H1 (cell line): ENCODE data around the gene DRAXIN. TPM values are rescaled to one million over a fixed set of nuclear protein-coding genes. Genes with fewer than 3 reads are reported as not detected.

Experiments
- CTCF ChIA-PET: fragments of 300-600 bp; sonication (Branson Sonifier 250); formaldehyde crosslinking; loops from one replicate; lab custom pipeline; 2021; ENCODE audit not compliant: partially characterized antibody; lab: Charles Lee
- POLR2A ChIA-PET: fragments of 300-600 bp; sonication (Branson Sonifier 250); formaldehyde crosslinking; loops from one replicate; lab custom pipeline; 2021; ENCODE audit warnings: inconsistent platforms; ENCODE audit not compliant: partially characterized antibody; lab: Charles Lee
- DNase-seq, 2 experiments: peaks; one replicate each; pipeline versions ENCODE4 v3.0.0 to v3.0.0-alpha.2; 2010 to 2022; ENCODE audit warnings: low spot score in 2 of 2, low read depth in 1 of 2, mixed read lengths in 1 of 2
- FAIRE-seq: peaks from 2 replicates; lab custom pipeline; 2011; peaks lifted over from hg19 to GRCh38; lab: Jason Lieb, UNC
- H2AFZ ChIP-seq: 2 replicates; pipeline ENCODE4 v1.8.1; 2012; ENCODE audit warnings: low read length, inconsistent platforms
- H2AK5ac ChIP-seq: 2 replicates; pipeline ENCODE4 v1.6.1; 2013; ENCODE audit warnings: low read depth, low read length
- H2BK120ac ChIP-seq: replicated peaks from 2 replicates; pipeline ENCODE3; 2013; ENCODE audit warnings: low read depth, low read length, inconsistent platforms
- H2BK12ac ChIP-seq: 2 replicates; pipeline ENCODE4 v1.6.1; 2013; ENCODE audit warnings: low read depth, low read length
- H2BK15ac ChIP-seq: 2 replicates; pipeline ENCODE4 v1.6.1; 2013; ENCODE audit warnings: low read length
- H2BK20ac ChIP-seq: 2 replicates; pipeline ENCODE4 v1.6.1; 2013; ENCODE audit warnings: low read length
- H2BK5ac ChIP-seq: 2 replicates; pipeline ENCODE4 v1.6.1; 2013; ENCODE audit warnings: low read depth, low read length
- H3K14ac ChIP-seq: 2 replicates; pipeline ENCODE4 v1.6.1; 2013; ENCODE audit warnings: inconsistent platforms; ENCODE audit not compliant: insufficient read length
- H3K18ac ChIP-seq: 2 replicates; pipeline ENCODE4 v1.6.1; 2013; ENCODE audit warnings: low read length; ENCODE audit errors: extremely low read depth
- H3K23ac ChIP-seq: 2 replicates; pipeline ENCODE4 v1.6.1; 2013; ENCODE audit warnings: inconsistent platforms; ENCODE audit not compliant: insufficient read length
- H3K23me2 ChIP-seq: 2 replicates; pipeline ENCODE4 v1.6.1; 2013; ENCODE audit warnings: low read depth, low read length
- H3K27ac ChIP-seq: 2 replicates; pipeline ENCODE4 v1.6.1; 2011; ENCODE audit warnings: low read depth, low read length, inconsistent platforms
- H3K27me3 ChIP-seq, 4 experiments: replicated peaks in 1 of 4; 1 replicate in 1 of 4; 2 replicates in 3 of 4; pipeline versions ENCODE4 v1.6.1 to v1.8.1; 2011 to 2013; ENCODE audit warnings: low read length in 3 of 4, mild to moderate bottlenecking in 3 of 4, inconsistent platforms in 2 of 4, mixed read lengths in 2 of 4, moderate library complexity in 1 of 4; ENCODE audit not compliant: control insufficient read depth in 3 of 4, insufficient read depth in 3 of 4; ENCODE audit errors: extremely low read depth in 1 of 4
- H3K36me3 ChIP-seq, 4 experiments: 2 replicates each; pipeline versions ENCODE4 v1.6.1 to v1.8.1; 2011 to 2013; ENCODE audit warnings: mild to moderate bottlenecking in 4 of 4, low read length in 3 of 4, moderate library complexity in 2 of 4, control low read depth in 1 of 4, inconsistent platforms in 1 of 4; ENCODE audit not compliant: insufficient read depth in 4 of 4, control insufficient read depth in 2 of 4
- H3K4ac ChIP-seq: replicated peaks from 2 replicates; pipeline ENCODE3; 2013; ENCODE audit warnings: low read length, low read depth, mixed read lengths, inconsistent platforms; ENCODE audit not compliant: insufficient read length
- H3K4me1 ChIP-seq, 4 experiments: replicated peaks in 1 of 4; 1 replicate in 1 of 4; 2 replicates in 3 of 4; pipeline versions ENCODE4 v1.6.1 to v1.8.1; 2011 to 2013; ENCODE audit warnings: low read length in 3 of 4, inconsistent platforms in 2 of 4, mixed read lengths in 1 of 4; ENCODE audit not compliant: insufficient read depth in 4 of 4, control insufficient read depth in 3 of 4
- H3K4me2 ChIP-seq, 2 experiments: 2 replicates each; pipeline versions ENCODE4 v1.6.1 to v1.8.1; 2011 to 2013; ENCODE audit warnings: low read depth in 2 of 2, low read length in 2 of 2, control low read depth in 1 of 2, inconsistent platforms in 1 of 2, mild to moderate bottlenecking in 1 of 2; ENCODE audit not compliant: insufficient read depth in 1 of 2
- H3K4me3 ChIP-seq, 4 experiments: fragments of 200-600, 300-600 bp in 1 of 4; sonication (generic), shearing (Covaris generic), sonication (Bioruptor Twin) in 1 of 4; 2 replicates each; pipeline versions ENCODE4 v1.5.1 to v1.8.1; 2011 to 2016; ENCODE audit warnings: low read length in 4 of 4, low read depth in 3 of 4, control low read depth in 2 of 4, inconsistent platforms in 2 of 4, mild to moderate bottlenecking in 2 of 4, mixed read lengths in 1 of 4, moderate library complexity in 1 of 4; ENCODE audit not compliant: insufficient read depth in 2 of 4; ENCODE audit errors: extremely low read depth in 1 of 4
- H3K56ac ChIP-seq: replicated peaks from 2 replicates; pipeline ENCODE3; 2013; ENCODE audit warnings: low read depth, mild to moderate bottlenecking, mixed read lengths, low read length, inconsistent platforms; ENCODE audit not compliant: insufficient read length
- H3K79me1 ChIP-seq: 2 replicates; pipeline ENCODE4 v1.6.1; 2013; ENCODE audit warnings: low read depth, low read length, control low read depth
- H3K79me2 ChIP-seq, 2 experiments: 2 replicates each; pipeline versions ENCODE4 v1.6.1 to v1.8.1; 2012 to 2013; ENCODE audit warnings: low read length in 2 of 2, mild to moderate bottlenecking in 2 of 2, inconsistent platforms in 1 of 2; ENCODE audit not compliant: insufficient read depth in 2 of 2, control insufficient read depth in 1 of 2
- H3K9ac ChIP-seq, 4 experiments: replicated peaks in 1 of 4; 1 replicate in 1 of 4; 2 replicates in 3 of 4; pipeline versions ENCODE4 v1.6.1 to v1.8.1; 2011 to 2013; ENCODE audit warnings: low read depth in 3 of 4, low read length in 3 of 4, control low read depth in 2 of 4, mild to moderate bottlenecking in 2 of 4, moderate library complexity in 2 of 4, inconsistent platforms in 1 of 4; ENCODE audit errors: extremely low read depth in 1 of 4
- H3K9me3 ChIP-seq, 2 experiments: 2 replicates each; pipeline versions ENCODE4 v1.6.1 to v1.8.1; 2012 to 2013; ENCODE audit warnings: mild to moderate bottlenecking in 2 of 2, moderate library complexity in 2 of 2, control low read depth in 1 of 2, inconsistent platforms in 1 of 2, low read depth in 1 of 2, low read length in 1 of 2, mixed read lengths in 1 of 2; ENCODE audit not compliant: insufficient read depth in 2 of 2
- H4K20me1 ChIP-seq, 2 experiments: replicated peaks in 1 of 2; 2 replicates each; pipeline versions ENCODE3 to v1.8.1; 2011 to 2013; ENCODE audit warnings: inconsistent platforms in 2 of 2, low read length in 2 of 2, mild to moderate bottlenecking in 1 of 2; ENCODE audit not compliant: insufficient read depth in 2 of 2, control insufficient read depth in 1 of 2
- H4K5ac ChIP-seq: 2 replicates; pipeline ENCODE4 v1.6.1; 2013; ENCODE audit warnings: low read length, low read depth, mixed read lengths, inconsistent platforms; ENCODE audit not compliant: insufficient read length
- H4K8ac ChIP-seq: 2 replicates; pipeline ENCODE4 v1.8.0; 2013; ENCODE audit warnings: mild to moderate bottlenecking, moderate library complexity, low read length, inconsistent platforms; ENCODE audit not compliant: insufficient read depth; ENCODE audit errors: extremely low read depth
- H4K91ac ChIP-seq: replicated peaks from 2 replicates; pipeline ENCODE3; 2013; ENCODE audit warnings: low read length, mixed read lengths, inconsistent platforms; ENCODE audit not compliant: insufficient read length
- ASH2L ChIP-seq: fragments of 200-600, 300-600 bp; sonication (generic); IDR thresholded peaks from one replicate; pipeline ENCODE4 v1.7.1; 2017; ENCODE audit warnings: low read length
- ATF3 ChIP-seq: IDR thresholded peaks from 2 replicates; pipeline ENCODE4 v1.6.1; 2011; ENCODE audit warnings: low read depth, mild to moderate bottlenecking, low read length; ENCODE audit not compliant: insufficient read depth
- BCL11A ChIP-seq, 2 experiments: IDR thresholded peaks; one replicate each; pipeline ENCODE4 v1.6.1; 2011; ENCODE audit warnings: low read depth in 2 of 2, low read length in 2 of 2, mild to moderate bottlenecking in 2 of 2
- BRCA1 ChIP-seq: IDR thresholded peaks from 2 replicates; pipeline ENCODE4 v1.6.1; 2012; ENCODE audit warnings: low read depth, low read length, improper control_type of control experiment
- CHD2 ChIP-seq: IDR thresholded peaks from 2 replicates; pipeline ENCODE4 v1.6.1; 2012; ENCODE audit warnings: low read length, improper control_type of control experiment
- GABPA ChIP-seq: IDR thresholded peaks from 2 replicates; pipeline ENCODE4 v1.6.1; 2011; ENCODE audit warnings: mild to moderate bottlenecking, low read length, moderate library complexity, borderline replicate concordance; ENCODE audit not compliant: insufficient read depth
- JUN ChIP-seq: IDR thresholded peaks from 2 replicates; pipeline ENCODE4 v1.6.1; 2011; ENCODE audit warnings: low read depth, mild to moderate bottlenecking, improper control_type of control experiment, low read length
- NRF1 ChIP-seq: IDR thresholded peaks from 2 replicates; pipeline ENCODE4 v1.6.1; 2011; ENCODE audit warnings: mild to moderate bottlenecking, low read depth, low read length, improper control_type of control experiment
- PHF8 ChIP-seq: fragments of 200-600 bp; sonication (generic); conservative IDR thresholded peaks from 2 replicates; pipeline ENCODE4 v1.7.1; 2012; ENCODE audit warnings: low read depth, mild to moderate bottlenecking, inconsistent platforms, low read length, moderate library complexity
- POLR2A ChIP-seq, 2 experiments: IDR thresholded peaks; 1 replicate in 1 of 2; 2 replicates in 1 of 2; pipeline ENCODE4 v1.6.1; 2011; ENCODE audit warnings: low read depth in 2 of 2, low read length in 2 of 2, mild to moderate bottlenecking in 2 of 2; ENCODE audit errors: control extremely low read depth in 1 of 2
- POLR2AphosphoS5 ChIP-seq: IDR thresholded peaks from 2 replicates; pipeline ENCODE4 v1.6.1; 2011; ENCODE audit warnings: low read depth, low read length
- SAP30 ChIP-seq: fragments of 300-600 bp; sonication (generic); IDR thresholded peaks from 2 replicates; pipeline ENCODE4 v1.7.1; 2012; ENCODE audit warnings: low read length, moderate library complexity, mild to moderate bottlenecking, inconsistent platforms; ENCODE audit not compliant: insufficient read depth, insufficient replicate concordance
- SIRT6 ChIP-seq: IDR thresholded peaks from one replicate; pipeline ENCODE4 v1.7.1; 2012; ENCODE audit warnings: low read length, inconsistent platforms
- TBP ChIP-seq: IDR thresholded peaks from 2 replicates; pipeline ENCODE4 v1.6.1; 2011; ENCODE audit warnings: low read depth, low read length, improper control_type of control experiment
- WGBS, 2 experiments: shearing (Covaris generic) in 1 of 2; methylation state at CpG; one replicate each; pipeline versions ENCODE4 v1.1.6 to v1.1.7; 2013 to 2015; ENCODE audit warnings: low lambda C conversion rate in 2 of 2, mixed read lengths in 2 of 2, inconsistent platforms in 1 of 2, low coverage in 1 of 2, missing lambda C conversion rate in 1 of 2; ENCODE audit not compliant: insufficient replicate concordance in 2 of 2, insufficient coverage in 1 of 2, insufficient read length in 1 of 2; ENCODE audit errors: extremely low coverage in 1 of 2, missing lambda C conversion rate in 1 of 2; 5-methylcytosine and 5-hydroxymethylcytosine counted together
- polyA plus RNA-seq, 7 experiments: library from polyadenylated mRNA; depleted of rRNA in 3 of 7; stranded (reverse) in 5 of 7; unstranded in 2 of 7; fragments of >200 nt in 5 of 7; fragments of 200-250 nt in 2 of 7; gene quantifications; 1 replicate in 5 of 7; 2 replicates in 1 of 7; 4 replicates in 1 of 7; pipeline versions ENCODE4 v1.2.1 to v1.2.3, GENCODE V29; 2011 to 2013; ENCODE audit warnings: missing spikeins in 2 of 7, mixed read lengths in 2 of 7
- total RNA-seq: library from RNA; stranded (reverse); fragmentation: NEBNext Ultra II Directional; extraction: Animal tissue kit (Norgen Biotek cat#: 25700); gene quantifications from 2 replicates; pipeline ENCODE4 v1.2.1, GENCODE V29; 2021

Gene DRAXIN
- total and polyA plus RNA-seq, 2 of the 8 experiments (the other 6 are each of a cell fraction or from before 2014, with no cell fraction given), result 4.6 to 17.6 TPM

GRCh38 chr1:11735531-11735853, 44.0 kb downstream of the DRAXIN start:
- Histone ChIP-seq H3K23ac (no peak overlapping the region), H4K20me1 (no peaks in the 10 kb centered on the region), H3K4me3 (peak overlapping the region in 3 of 4 experiments; percentile 25 to 84 (median 38); a peak in 5 of 8 replicates), H2AFZ (0 out of 2 replicates have a peak overlapping the region, but pooled peaks have one; percentile 59), H4K91ac (no peak overlapping the region), H3K9me3 (no peaks in the 10 kb centered on the region), H3K23me2 (peaks cover 10% of the 10 kb centered on the region), H2BK15ac (peak overlapping the region; percentile 97; the same call in 1 of the 2 replicates), H3K4me1 (peaks cover 10 to 40% (median 13%) of the 10 kb centered on the region in 4 experiments), H2BK12ac (peak overlapping the region; percentile 60; the same call in 1 of the 2 replicates), H4K8ac (0 out of 2 replicates have a peak overlapping the region, but pooled peaks have one; percentile 22), H3K18ac (peak overlapping the region; percentile 75; the same call in 1 of the 2 replicates), H3K4ac (no peak overlapping the region), H3K4me2 (peak overlapping the region; percentile 96), H2AK5ac (no peak overlapping the region), H3K9ac (peak overlapping the region in 1 of 4 experiments; percentile 58; a peak in 1 of 7 replicates), H3K79me2 (peaks cover 0 to 9% of the 10 kb centered on the region in 2 experiments; a peak in 1 of 4 replicates), H3K36me3 (no peaks in the 10 kb centered on the region), H2BK120ac (no peak overlapping the region), H3K79me1 (0 out of 2 replicates have a peak, but pooled peaks cover 2% of the 10 kb centered on the region), H3K27me3 (no peaks in the 10 kb centered on the region), H3K27ac (no peak overlapping the region), H3K56ac (no peak overlapping the region), H4K5ac (no peak overlapping the region), H2BK5ac (no peak overlapping the region; the same call in 1 of the 2 replicates), H3K14ac (no peak overlapping the region), H2BK20ac (no peak overlapping the region)
- ChIA-PET POLR2A (interaction anchor here (0.5 to 5.1 kb wide), 13 partner anchors 9 to 173 kb away, joined by 3 to 35 read pairs (median 5); partner anchors contain the start of gene DRAXIN), CTCF (interaction anchor here (1.0 to 3.6 kb wide), 8 partner anchors 10 to 90 kb away, joined by 3 to 21 read pairs (median 5); partner anchors contain the start of gene FBXO6)
- TF ChIP-seq PHF8, result no peak
- no peak for TF ChIP-seq GABPA
- no peak for TF ChIP-seq CHD2
- no peak for TF ChIP-seq ATF3
- no peak for TF ChIP-seq POLR2AphosphoS5
- TF ChIP-seq BCL11A (IDR thresholded peaks at IDR 0.05; ENCODE audit: low read depth in 2 of 2, low read length in 2 of 2), result no peak
- no peak for TF ChIP-seq ASH2L
- no peak for TF ChIP-seq SIRT6
- TF ChIP-seq POLR2A (IDR thresholded peaks at IDR 0.05; ENCODE audit: control extremely low read depth in 1 of 2, low read depth in 2 of 2, low read length in 2 of 2), result no peak
- no peak for TF ChIP-seq NRF1
- TF ChIP-seq JUN, result no peak
- no peak for TF ChIP-seq BRCA1
- no peak for TF ChIP-seq SAP30
- no peak for TF ChIP-seq TBP
- no peak for DNase-seq
- FAIRE-seq, result no peak
- whole genome bisulfite sequencing, 2 experiments, result 48% methylated on average over 4 of the region's 4 CpGs; no CpG with 5 or more reads in 1 of the 2 experiments
